ENCODE results near the gene RASSF8. TPM values are rescaled to one million over a fixed set of nuclear protein-coding genes. Genes with fewer than 3 reads are reported as not detected.

Gene RASSF8
- total RNA-seq, 1 experiment from 2014 or later, result 9.2 TPM

GRCh38 chr12:26052652-26053051 lies 94.2 kb downstream of the RASSF8 start (continued):
- TF ChIP-seq JUND (IDR thresholded peaks at IDR 0.05) (no peak), FOSL1 (IDR thresholded peaks at IDR 0.05; ENCODE audit: low read depth) (no peak), SP1 (IDR thresholded peaks at IDR 0.05; ENCODE audit: low read depth) (no peak), EGR1 (IDR thresholded peaks at IDR 0.05; ENCODE audit: low read depth) (no peak), ZNF274 (IDR thresholded peaks at IDR 0.05; ENCODE audit: low read depth, low read length) (no peak), TCF7L2 (IDR thresholded peaks at IDR 0.05; ENCODE audit: borderline replicate concordance, extremely low read depth, insufficient read depth, insufficient read length) (no peak)
- TF ChIP-seq, protein P1, sequence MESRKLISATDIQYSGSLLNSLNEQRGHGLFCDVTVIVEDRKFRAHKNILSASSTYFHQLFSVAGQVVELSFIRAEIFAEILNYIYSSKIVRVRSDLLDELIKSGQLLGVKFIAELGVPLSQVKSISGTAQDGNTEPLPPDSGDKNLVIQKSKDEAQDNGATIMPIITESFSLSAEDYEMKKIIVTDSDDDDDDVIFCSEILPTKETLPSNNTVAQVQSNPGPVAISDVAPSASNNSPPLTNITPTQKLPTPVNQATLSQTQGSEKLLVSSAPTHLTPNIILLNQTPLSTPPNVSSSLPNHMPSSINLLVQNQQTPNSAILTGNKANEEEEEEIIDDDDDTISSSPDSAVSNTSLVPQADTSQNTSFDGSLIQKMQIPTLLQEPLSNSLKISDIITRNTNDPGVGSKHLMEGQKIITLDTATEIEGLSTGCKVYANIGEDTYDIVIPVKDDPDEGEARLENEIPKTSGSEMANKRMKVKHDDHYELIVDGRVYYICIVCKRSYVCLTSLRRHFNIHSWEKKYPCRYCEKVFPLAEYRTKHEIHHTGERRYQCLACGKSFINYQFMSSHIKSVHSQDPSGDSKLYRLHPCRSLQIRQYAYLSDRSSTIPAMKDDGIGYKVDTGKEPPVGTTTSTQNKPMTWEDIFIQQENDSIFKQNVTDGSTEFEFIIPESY (IDR thresholded peaks at IDR 0.05; ENCODE audit: extremely low read depth, insufficient replicate concordance, low read length), result no peak

- peaks cover 5 to 11% of the 10 kb centered on the region in 2 experiments for H3K4me1 ChIP-seq (ENCODE audit: control insufficient read depth in 1 of 2, insufficient read depth in 2 of 2, low read length in 2 of 2)
- intact Hi-C loops (cut with micrococcal nuclease), result no loop called here
- H3K9me3 ChIP-seq (ENCODE audit: control insufficient read depth in 1 of 2, insufficient read depth in 1 of 2, low read depth in 1 of 2, low read length in 2 of 2), result no peaks in the 10 kb centered on the region
- H3K27me3 ChIP-seq (ENCODE audit: insufficient read depth, low read length), result no peaks in the 10 kb centered on the region
- no peaks in the 10 kb centered on the region for H4K20me1 ChIP-seq (ENCODE audit: insufficient read depth)
- no peak overlapping the region for H3K4me2 ChIP-seq (ENCODE audit: low read length)
- no peak overlapping the region for H3K4me3 ChIP-seq (replicated peaks in 1 of 2; ENCODE audit: low read depth in 1 of 2, low read length in 2 of 2)
- no peaks in the 10 kb centered on the region for H3K9me2 ChIP-seq (ENCODE audit: insufficient read depth)
- H3K36me3 ChIP-seq (ENCODE audit: control insufficient read depth in 1 of 2, insufficient read depth in 2 of 2, low read length in 2 of 2), result no peaks in the 10 kb centered on the region
- H3K9ac ChIP-seq (ENCODE audit: low read length), result no peak overlapping the region
- H3K79me2 ChIP-seq (ENCODE audit: insufficient read depth, low read length), result no peaks in the 10 kb centered on the region
- POLR2A ChIA-PET, result no interaction called here
- RAD21 ChIA-PET (ENCODE audit: low non-redundant PET in 1 of 2, low total read pairs in 2 of 2, uncharacterized antibody in 2 of 2, unreplicated experiment in 2 of 2), result no interaction called here
- ATAC-seq, result no peak
- CTCF ChIA-PET, result no interaction called here
- no TSS peak for BruUV-seq (replicated peaks)
- TF ChIP-seq POLR2AphosphoS5 (IDR thresholded peaks at IDR 0.05; ENCODE audit: low read depth, low read length) (no peak), EZH2phosphoT487 (IDR thresholded peaks at IDR 0.05; ENCODE audit: borderline replicate concordance) (no peak), EZH2 (IDR thresholded peaks at IDR 0.05) (no peak), CEBPB (IDR thresholded peaks at IDR 0.05; ENCODE audit: low read depth) (no peak), TCF7L2 (IDR thresholded peaks at IDR 0.05; ENCODE audit: borderline replicate concordance, extremely low read depth, insufficient read depth, insufficient read length) (no peak)
- H2AFZ ChIP-seq (ENCODE audit: low read depth, low read length, poor library complexity, severe bottlenecking), result no peak overlapping the region
- DNase-seq (ENCODE audit: low read depth, low spot score), result no peak
- H3K27ac ChIP-seq (ENCODE audit: low read depth, low read length), result no peak overlapping the region
Observed at GRCh38 chr12:26054383-26054782, 95.9 kb downstream of the RASSF8 start.

Measured in HCT116 (cell line).